Measurements from ENCODE around the gene SLC25A36. TPM values are rescaled to one million over a fixed set of nuclear protein-coding genes. Genes with fewer than 3 reads are reported as not detected.
A peak's percentile ranks its signal among the peaks of the same experiment; 100 is the strongest.

SLC25A36 gene
- total RNA-seq, 1 donor from 2014 or later, result 67.7 TPM

- Histone ChIP-seq H3K4me3 (no peak overlapping the region), H3K27me3 (ENCODE audit: low read depth) (no peaks in the 10 kb centered on the region), H3K4me1 (peaks cover 100% of the 10 kb centered on the region), H3K36me3 (peaks cover 10% of the 10 kb centered on the region), H3K9me3 (replicated peaks) (no peaks in the 10 kb centered on the region), H3K27ac (replicated peaks) (peak overlapping the region; percentile 19)
- TF ChIP-seq, protein P1, sequence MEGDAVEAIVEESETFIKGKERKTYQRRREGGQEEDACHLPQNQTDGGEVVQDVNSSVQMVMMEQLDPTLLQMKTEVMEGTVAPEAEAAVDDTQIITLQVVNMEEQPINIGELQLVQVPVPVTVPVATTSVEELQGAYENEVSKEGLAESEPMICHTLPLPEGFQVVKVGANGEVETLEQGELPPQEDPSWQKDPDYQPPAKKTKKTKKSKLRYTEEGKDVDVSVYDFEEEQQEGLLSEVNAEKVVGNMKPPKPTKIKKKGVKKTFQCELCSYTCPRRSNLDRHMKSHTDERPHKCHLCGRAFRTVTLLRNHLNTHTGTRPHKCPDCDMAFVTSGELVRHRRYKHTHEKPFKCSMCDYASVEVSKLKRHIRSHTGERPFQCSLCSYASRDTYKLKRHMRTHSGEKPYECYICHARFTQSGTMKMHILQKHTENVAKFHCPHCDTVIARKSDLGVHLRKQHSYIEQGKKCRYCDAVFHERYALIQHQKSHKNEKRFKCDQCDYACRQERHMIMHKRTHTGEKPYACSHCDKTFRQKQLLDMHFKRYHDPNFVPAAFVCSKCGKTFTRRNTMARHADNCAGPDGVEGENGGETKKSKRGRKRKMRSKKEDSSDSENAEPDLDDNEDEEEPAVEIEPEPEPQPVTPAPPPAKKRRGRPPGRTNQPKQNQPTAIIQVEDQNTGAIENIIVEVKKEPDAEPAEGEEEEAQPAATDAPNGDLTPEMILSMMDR (IDR thresholded peaks at IDR 0.05; ENCODE audit: borderline replicate concordance), result no peak
- intact Hi-C loops (cut with micrococcal nuclease), result no loop called here
- no peak for DNase-seq
Measured at GRCh38 chr3:140953028-140953960, 11.7 kb downstream of the SLC25A36 start.

DNA sequence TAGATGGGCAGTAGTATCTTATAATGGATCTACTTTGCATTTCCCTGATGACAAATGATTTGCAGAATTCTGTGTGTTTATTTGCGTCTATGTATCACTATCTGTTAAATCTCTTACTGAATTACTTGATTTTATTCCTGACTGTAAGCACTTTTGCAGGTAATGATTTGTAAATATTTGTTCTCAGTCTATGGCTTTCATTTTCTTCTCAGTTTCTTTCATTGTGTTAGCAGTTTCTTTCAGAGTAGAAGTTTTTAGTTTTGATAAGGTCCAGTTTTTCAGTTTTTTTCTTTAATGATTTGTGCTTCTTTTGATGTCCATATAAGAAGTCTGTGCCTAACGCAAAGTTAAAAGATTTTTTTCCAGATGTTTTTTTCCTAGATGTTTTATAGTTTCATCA is 12.9 kb downstream of the SLC25A36 start:
- Histone ChIP-seq H3K36me3 (peaks cover 16% of the 10 kb centered on the region), H3K4me1 (peaks cover 91% of the 10 kb centered on the region), H3K27me3 (ENCODE audit: low read depth) (no peaks in the 10 kb centered on the region), H3K9me3 (replicated peaks) (no peaks in the 10 kb centered on the region), H3K27ac (replicated peaks) (peak overlapping the region; percentile 53), H3K4me3 (no peak overlapping the region)
- TF ChIP-seq, protein P1 (IDR thresholded peaks at IDR 0.05; ENCODE audit: borderline replicate concordance), result no peak
- no peak for DNase-seq
- intact Hi-C loops (cut with micrococcal nuclease), result no loop called here

DNA sequence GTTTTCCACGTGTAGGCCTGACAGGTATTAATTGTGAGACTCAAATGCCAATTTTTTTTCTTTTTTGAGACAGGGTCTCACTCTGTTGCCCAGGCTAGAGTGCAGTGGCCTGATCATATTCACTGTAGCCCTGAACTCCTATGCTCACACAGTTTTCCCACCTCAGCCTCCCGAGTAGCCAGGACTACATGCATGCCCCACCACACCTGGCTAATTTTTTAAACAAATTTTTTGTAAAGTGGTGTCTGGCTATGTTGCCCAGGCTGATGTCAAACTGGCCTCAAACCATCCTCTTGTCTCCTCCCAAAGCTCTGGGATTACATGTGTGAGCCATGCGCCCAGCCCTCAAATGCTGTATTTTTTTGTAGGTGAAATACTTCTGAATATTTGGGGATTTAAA is 14.0 kb downstream of the SLC25A36 start:
- intact Hi-C loops (cut with micrococcal nuclease), result no loop called here
- TF ChIP-seq, protein P1 (IDR thresholded peaks at IDR 0.05; ENCODE audit: borderline replicate concordance), result no peak
- H3K4me3 ChIP-seq, result peak overlapping the region; percentile 23
- no peak for DNase-seq
- H3K27ac ChIP-seq (replicated peaks), result peak overlapping the region; percentile 53
- peaks cover 80% of the 10 kb centered on the region for H3K4me1 ChIP-seq
- no peaks in the 10 kb centered on the region for H3K9me3 ChIP-seq (replicated peaks)
- no peaks in the 10 kb centered on the region for H3K27me3 ChIP-seq (ENCODE audit: low read depth)
- peaks cover 27% of the 10 kb centered on the region for H3K36me3 ChIP-seq

DNA sequence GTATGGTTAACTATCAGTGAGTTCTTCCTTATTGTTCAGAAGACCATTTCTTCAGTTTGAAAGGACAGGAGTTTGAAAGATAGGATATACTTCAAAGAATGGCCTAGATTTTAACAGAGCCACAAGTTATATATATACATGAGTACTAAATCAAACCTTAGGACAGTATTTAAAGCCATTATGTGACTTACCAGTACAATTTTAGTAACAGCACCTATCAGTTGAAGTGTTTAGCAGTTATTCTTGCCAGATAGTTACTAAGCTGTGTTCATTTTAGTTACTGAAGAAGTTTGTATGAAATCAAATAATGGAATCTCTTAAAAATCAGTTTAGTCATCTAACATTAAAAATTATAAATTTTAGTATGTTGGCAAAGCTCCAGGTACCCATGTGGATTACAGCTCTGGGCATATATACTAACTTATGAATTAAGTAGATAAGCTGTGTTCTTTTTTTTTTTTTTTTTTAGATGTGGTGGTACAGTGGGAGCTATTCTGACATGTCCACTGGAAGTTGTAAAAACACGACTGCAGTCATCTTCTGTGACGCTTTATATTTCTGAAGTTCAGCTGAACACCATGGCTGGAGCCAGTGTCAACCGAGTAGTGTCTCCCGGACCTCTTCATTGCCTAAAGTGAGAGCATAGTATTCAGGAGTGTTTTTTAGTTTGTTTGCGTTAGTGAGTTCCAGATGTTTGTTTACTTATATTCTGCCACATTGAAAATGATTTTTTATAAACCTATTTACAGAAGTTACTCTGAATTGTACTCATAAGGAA is 14.6 kb downstream of the SLC25A36 start:
- no peak for DNase-seq
- intact Hi-C loops (cut with micrococcal nuclease), result no loop called here
- TF ChIP-seq, protein P1 (IDR thresholded peaks at IDR 0.05; ENCODE audit: borderline replicate concordance), result no peak
- Histone ChIP-seq H3K27me3 (ENCODE audit: low read depth) (no peaks in the 10 kb centered on the region), H3K4me3 (peak overlapping the region; percentile 23), H3K9me3 (replicated peaks) (no peaks in the 10 kb centered on the region), H3K4me1 (peaks cover 74% of the 10 kb centered on the region), H3K27ac (replicated peaks) (peak overlapping the region; percentile 53), H3K36me3 (peaks cover 33% of the 10 kb centered on the region)

- no peak overlapping the region for H3K4me3 ChIP-seq
- no peaks in the 10 kb centered on the region for H3K9me3 ChIP-seq (replicated peaks)
- no peak overlapping the region for H3K27ac ChIP-seq (replicated peaks)
- H3K4me1 ChIP-seq, result peaks cover 16% of the 10 kb centered on the region
- intact Hi-C loops (cut with micrococcal nuclease), result loop anchor here (10.0 kb wide), 1 partner anchor 58 kb away; no protein-coding TSS in a partner anchor
- DNase-seq, result no peak
- no peaks in the 10 kb centered on the region for H3K27me3 ChIP-seq (ENCODE audit: low read depth)
- TF ChIP-seq, protein P1 (IDR thresholded peaks at IDR 0.05; ENCODE audit: borderline replicate concordance), result peak; percentile 51
- peaks cover 54% of the 10 kb centered on the region for H3K36me3 ChIP-seq
Measured at GRCh38 chr3:140972833-140973232, 31.2 kb downstream of the SLC25A36 start.
